A549 treated with AZD2906 at 1 μM for 4 hours (cell line): ENCODE measurements around the gene STAT5B. TPM values are rescaled to one million over a fixed set of nuclear protein-coding genes. Genes with fewer than 3 reads are reported as not detected.

Experiments used
- total RNA-seq: library from RNA; stranded (reverse); fragments of 200-300 nt; extraction: Qiagen RNA extraction; gene quantifications from 5 replicates; pipeline ENCODE4 v1.2.3, GENCODE V29; 2022

Gene STAT5B
- 25.3 to 30.0 TPM (median 26.2 TPM) in 5 replicates for total RNA-seq

DNA sequence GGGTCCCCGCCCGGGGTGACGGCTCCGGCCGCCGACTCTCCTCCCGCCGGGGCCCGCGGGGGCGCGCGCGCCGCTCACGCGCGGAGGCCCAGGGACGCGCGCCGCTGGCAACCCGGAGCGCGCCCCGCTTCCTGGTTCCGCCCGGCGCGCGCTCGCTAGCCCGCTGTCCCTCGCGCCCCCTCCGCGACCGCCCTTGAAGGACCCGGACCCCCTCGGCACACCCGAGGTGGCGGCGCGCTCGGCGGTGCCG, at the start of gene STAT5B:
TSS of gene STAT5B (minus strand) at position 33 of the 250 bp plus-strand sequence. CDS start 44,264 bp downstream, outside the sequence.

DNA sequence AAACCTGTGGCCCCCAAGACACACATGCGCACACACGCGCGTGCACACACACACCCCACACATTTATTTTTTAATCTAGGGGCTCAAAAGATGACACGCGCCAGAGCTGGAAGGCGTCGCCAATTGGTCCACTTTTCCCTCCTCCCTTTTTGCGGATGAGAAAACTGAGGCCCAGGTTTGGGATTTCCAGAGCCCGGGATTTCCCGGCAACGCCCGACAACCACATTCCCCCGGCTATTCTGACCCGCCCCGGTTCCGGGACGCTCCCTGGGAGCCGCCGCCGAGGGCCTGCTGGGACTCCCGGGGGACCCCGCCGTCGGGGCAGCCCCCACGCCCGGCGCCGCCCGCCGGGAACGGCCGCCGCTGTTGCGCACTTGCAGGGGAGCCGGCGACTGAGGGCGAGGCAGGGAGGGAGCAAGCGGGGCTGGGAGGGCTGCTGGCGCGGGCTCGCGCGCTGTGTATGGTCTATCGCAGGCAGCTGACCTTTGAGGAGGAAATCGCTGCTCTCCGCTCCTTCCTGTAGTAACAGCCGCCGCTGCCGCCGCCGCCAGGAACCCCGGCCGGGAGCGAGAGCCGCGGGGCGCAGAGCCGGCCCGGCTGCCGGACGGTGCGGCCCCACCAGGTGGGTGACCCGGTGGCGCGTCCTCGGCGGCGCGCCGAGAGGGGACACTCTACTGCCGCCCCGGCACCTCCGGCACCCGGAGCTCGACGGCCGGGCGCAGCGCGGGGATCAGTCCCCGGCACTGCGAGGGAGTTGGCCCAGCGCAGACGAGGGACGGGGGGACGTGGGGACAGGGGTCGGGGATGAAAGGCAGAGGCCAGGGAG, 12.0 kb upstream of the STAT5B start, which contains the start of gene STAT5A:
TSS of gene STAT5A (plus strand) at position 522 of the 826 bp plus-strand sequence. CDS start 914 bp downstream, outside the sequence.

DNA sequence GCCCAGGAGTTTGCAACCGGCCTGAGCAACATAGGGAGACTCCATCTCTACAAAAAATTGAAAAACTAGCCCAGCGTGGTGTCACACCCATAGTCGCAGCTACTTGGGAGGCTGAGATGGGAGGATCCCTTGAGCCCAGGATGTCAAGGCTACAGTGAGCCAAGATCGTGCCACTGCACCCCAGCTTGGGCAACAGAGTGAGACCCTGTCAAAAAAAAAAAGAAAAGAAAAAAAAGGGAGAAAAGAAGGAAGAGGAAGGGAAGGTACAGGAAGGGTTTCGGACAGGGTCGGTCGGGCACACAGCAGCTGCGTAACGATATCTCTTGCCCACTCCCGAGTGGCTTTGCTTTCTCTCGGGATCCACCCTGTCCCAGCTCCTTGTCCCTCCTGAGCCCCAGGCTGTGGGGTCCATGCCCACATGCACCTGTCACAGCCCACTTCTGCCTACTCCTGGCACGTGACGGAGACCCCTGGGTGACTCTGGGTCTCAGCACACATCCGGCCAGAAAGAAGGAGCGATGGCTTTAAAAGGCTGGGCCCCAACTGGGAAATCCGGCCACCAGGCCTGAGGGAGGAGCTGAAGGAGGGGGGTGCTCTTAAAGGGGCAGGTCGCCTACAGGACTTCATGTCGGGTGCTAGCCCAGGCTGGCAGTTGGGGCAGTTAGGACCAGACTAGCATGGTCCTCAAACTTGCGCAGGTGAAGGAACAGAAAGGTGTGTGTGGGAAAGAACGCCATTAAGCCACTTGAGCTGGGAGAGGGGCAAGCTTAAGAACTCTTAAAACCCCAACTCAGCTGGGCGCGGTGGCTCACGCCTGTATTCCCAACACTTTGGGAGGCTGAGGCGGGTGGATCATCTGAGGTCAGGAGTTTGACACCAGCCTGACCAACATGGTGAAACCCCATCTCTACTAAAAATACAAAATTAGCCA, 82.0 kb downstream of the STAT5B start, which contains the start of gene GHDC:
TSS of gene GHDC (minus strand) at position 526 of the 931 bp plus-strand sequence. CDS start 913 bp downstream, outside the sequence.

DNA sequence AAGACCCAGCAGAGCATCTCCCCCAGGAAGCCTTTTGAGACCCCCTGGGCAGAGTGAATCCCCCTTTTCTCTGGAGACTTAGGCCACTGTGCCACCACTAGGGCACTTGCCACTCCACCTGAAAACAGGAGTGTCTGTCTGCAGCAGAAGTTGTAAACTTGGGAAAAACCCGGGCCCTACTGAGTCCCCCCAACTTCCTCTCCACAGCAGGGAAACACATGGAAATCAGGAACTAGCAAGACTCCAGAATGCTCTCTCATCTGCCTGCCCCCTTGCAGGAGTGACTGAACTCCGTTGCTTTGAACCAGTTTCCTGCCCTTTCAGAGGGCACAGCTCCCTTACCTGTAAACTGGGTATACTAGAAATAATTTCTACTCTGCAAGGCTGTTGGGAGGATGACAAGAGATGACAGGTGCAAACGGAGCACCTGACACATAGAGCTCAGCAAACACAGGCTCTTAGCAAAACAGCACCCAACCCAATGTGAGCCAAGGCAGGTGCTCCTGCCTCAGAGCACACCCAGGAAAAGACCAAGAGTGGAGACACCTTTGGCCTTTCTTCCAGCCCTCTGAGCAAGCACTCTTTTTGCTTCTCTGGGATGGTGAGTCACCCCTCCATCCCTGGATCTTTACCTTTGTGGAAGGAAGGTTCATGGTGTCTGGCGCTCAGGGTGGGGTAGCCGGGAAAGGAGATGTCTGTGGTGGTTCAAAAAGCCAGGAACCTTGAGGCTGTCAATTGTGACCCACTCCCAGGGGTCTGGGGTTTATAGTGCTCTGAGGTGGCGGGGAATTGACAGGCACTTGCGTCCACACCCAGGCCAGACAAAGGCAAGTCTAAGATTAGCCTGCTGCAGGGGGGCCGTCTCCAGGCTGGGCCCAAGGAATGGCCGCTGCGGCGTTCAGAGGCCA, 91.2 kb downstream of the STAT5B start, which contains the start of gene HCRT:
TSS of gene HCRT (minus strand) at position 740 of the 908 bp plus-strand sequence. CDS start at position 653, 87 bp downstream.

DNA sequence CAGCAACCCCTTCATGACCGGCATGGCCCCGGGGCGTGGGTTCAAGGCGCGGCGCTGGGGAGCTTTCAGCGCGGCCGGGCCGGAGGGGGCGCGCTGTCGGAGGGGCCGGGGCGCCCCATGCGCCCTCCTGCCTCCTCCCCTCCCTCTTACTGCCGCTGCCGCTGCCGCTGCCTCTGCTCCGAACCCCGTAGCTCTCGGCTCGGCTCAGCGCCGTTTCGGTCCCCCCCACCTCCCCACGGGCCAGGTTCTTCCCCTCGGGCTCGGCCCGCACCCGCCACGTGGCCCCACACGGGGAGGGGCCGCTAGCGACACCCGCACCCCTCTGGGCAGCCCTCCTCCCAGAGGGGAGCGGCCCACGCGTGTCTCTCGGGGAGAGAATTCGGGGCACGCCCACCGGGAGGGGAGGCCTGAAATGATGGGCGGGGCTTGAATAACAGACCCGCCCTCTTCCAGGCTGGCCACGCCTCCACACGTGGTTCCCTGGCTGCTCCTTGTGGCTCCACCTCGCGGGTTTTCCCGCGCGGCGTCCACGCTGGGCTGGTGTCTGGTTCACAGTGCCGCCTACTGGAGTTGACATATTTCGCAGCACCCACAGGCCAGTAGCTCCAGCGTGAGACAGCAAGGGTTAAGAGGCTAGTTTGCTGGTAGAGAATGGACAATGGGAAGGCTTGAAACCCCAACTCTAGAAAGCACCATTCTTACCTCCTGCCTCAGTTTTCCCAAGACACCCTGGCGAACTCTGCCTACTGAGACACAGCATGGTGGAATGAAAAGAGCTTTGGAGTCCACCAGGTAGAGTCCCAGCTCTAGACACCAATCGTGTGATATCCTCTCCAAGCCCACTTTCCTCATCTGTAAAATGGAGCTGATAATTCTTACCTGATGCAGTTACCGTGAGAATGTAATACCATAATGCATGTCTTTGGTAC, 95.0 kb downstream of the STAT5B start, which contains the start of gene KCNH4:
TSS of gene KCNH4 (minus strand) at position 221 of the 929 bp plus-strand sequence. CDS start at position 24, 197 bp downstream.

Other genes with a start within 250 kb of the STAT5B start
- 0.55 to 0.85 TPM (median 0.81 TPM) in 5 replicates for gene C17orf113, start 225.8 kb downstream of the STAT5B start, total RNA-seq
- gene ZNF385C, start 177.9 kb downstream of the STAT5B start, total RNA-seq, result 0.14 to 0.39 TPM (median 0.20 TPM) in 5 replicates
- gene DHX58, start 163.7 kb downstream of the STAT5B start, total RNA-seq, result 0.37 to 0.79 TPM (median 0.39 TPM) in 5 replicates
- 33.4 to 48.5 TPM (median 43.3 TPM) in 5 replicates for gene KAT2A, start 155.0 kb downstream of the STAT5B start, total RNA-seq
- not detected in 5 replicates for gene HSPB9, start 153.6 kb downstream of the STAT5B start, total RNA-seq
- 231 to 267 TPM (median 261 TPM) in 5 replicates for gene RAB5C, start 121.4 kb downstream of the STAT5B start, total RNA-seq
- 0.18 to 0.36 TPM (median 0.31 TPM) in 5 replicates for gene KCNH4, start 95.2 kb downstream of the STAT5B start, total RNA-seq
- gene HCRT, start 90.9 kb downstream of the STAT5B start, total RNA-seq, result 0.20 TPM in 1 of 5 replicates, not detected in the others
- gene GHDC, start 81.9 kb downstream of the STAT5B start, total RNA-seq, result 16.0 to 21.7 TPM (median 19.8 TPM) in 5 replicates
- gene STAT5A, start 12.1 kb upstream of the STAT5B start, total RNA-seq, result 6.8 to 8.9 TPM (median 7.8 TPM) in 5 replicates
- gene STAT3, start 112.1 kb upstream of the STAT5B start, total RNA-seq, result 68.0 to 74.3 TPM (median 72.2 TPM) in 5 replicates
- gene CAVIN1, start 146.9 kb upstream of the STAT5B start, total RNA-seq, result 387 to 420 TPM (median 390 TPM) in 5 replicates
- gene ATP6V0A1, start 182.5 kb upstream of the STAT5B start, total RNA-seq, result 29.3 to 42.1 TPM (median 36.0 TPM) in 5 replicates